ENCODE results near the gene COL5A1.

- no peak for TF ChIP-seq CTCF (optimal IDR thresholded peaks at IDR 0.05 in 1 of 3, IDR thresholded peaks at IDR 0.05 in 1 of 3, conservative IDR thresholded peaks at IDR 0.05 in 1 of 3; ENCODE audit: extremely low read depth in 1 of 3, insufficient read depth in 2 of 3, low read length in 3 of 3)
- TF ChIP-seq EZH2 (IDR thresholded peaks at IDR 0.05; ENCODE audit: low read length) = no peak
Observed at GRCh38 chr9:134835448-134835847, 193.8 kb downstream of the COL5A1 start.
